ENCODE results near the gene ACTL7B. TPM values are rescaled to one million over a fixed set of nuclear protein-coding genes. Genes with fewer than 3 reads are reported as not detected.
"Not testable (repeated sequence)": the region's sequence is repeated elsewhere in the genome, so short reads cannot be mapped to it uniquely, and the experiment has no call there.

Gene ACTL7B
- total and polyA plus RNA-seq, 8 donors: 0.07 TPM; not detected in 7

DNA sequence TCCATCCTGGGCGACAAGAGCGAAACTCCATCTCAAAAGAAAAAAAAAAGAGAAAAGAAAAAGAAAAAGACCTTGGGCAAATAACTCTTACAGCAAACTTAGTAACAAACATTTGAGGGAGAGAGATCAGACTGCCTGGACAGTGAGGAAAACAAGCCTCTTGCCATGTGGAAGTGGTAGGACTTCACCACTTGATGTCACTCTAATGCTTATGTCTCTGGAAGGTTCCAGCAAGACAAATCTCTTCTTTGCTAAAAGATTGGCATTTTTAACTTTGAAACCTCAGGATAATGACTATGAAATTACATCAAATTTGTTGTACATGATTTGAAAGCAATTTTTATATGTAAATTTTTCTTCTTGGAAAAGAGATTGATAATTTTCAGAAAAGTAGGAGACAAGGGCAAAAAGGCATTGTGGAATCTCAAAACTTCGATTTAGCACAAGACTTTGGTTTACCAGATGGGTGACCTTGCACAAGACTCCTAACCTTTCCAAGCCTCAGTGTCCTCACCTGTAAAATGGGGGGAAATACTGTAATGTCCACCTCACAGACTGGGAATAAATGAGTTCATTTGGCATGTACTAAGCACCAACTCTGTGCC, 5.4 kb downstream of the ACTL7B start:
- TF ChIP-seq, protein P1, sequence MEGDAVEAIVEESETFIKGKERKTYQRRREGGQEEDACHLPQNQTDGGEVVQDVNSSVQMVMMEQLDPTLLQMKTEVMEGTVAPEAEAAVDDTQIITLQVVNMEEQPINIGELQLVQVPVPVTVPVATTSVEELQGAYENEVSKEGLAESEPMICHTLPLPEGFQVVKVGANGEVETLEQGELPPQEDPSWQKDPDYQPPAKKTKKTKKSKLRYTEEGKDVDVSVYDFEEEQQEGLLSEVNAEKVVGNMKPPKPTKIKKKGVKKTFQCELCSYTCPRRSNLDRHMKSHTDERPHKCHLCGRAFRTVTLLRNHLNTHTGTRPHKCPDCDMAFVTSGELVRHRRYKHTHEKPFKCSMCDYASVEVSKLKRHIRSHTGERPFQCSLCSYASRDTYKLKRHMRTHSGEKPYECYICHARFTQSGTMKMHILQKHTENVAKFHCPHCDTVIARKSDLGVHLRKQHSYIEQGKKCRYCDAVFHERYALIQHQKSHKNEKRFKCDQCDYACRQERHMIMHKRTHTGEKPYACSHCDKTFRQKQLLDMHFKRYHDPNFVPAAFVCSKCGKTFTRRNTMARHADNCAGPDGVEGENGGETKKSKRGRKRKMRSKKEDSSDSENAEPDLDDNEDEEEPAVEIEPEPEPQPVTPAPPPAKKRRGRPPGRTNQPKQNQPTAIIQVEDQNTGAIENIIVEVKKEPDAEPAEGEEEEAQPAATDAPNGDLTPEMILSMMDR (IDR thresholded peaks at IDR 0.05): no peak
- H3K4me1 ChIP-seq: no peaks in the 10 kb centered on the region
- ATAC-seq (peak; percentile 84), DNase-seq (peak in 1 of 4 donors; percentile 14)
- no peaks in the 10 kb centered on the region for H3K9me3 ChIP-seq
- no peak overlapping the region for H3K27ac ChIP-seq
- intact Hi-C loops (cut with DNase I): no loop called here
- no peaks in the 10 kb centered on the region for H3K36me3 ChIP-seq
- peaks cover 0 to 4% of the 10 kb centered on the region in 2 donors for H3K27me3 ChIP-seq
- no peak overlapping the region for H3K4me3 ChIP-seq

DNA sequence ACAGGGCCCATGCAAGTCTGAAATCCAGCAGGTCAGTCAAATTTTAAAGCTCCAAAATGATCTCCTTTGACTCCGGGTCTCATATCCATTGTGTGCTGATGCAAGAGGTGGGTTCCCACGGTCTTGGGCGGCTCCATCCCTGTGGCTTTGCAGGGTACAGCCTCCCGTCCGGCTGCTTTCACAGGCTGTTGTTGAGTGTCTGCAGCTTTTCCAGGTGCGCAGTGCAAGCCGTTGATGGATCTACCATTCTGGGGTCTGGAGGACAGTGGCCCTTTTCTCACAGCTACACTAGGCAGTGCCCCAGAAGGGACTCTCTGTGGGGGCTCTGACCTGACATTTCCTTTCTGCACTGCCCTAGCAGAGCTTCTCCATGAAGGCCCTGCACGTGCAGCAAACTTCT, 7.5 kb downstream of the ACTL7B start:
- DNase-seq; H3K9me3 ChIP-seq; H3K36me3 ChIP-seq; H3K4me3 ChIP-seq; H3K27me3 ChIP-seq; intact Hi-C loops (cut with DNase I); H3K27ac ChIP-seq; H3K4me1 ChIP-seq; ATAC-seq: not testable (repeated sequence)

DNA sequence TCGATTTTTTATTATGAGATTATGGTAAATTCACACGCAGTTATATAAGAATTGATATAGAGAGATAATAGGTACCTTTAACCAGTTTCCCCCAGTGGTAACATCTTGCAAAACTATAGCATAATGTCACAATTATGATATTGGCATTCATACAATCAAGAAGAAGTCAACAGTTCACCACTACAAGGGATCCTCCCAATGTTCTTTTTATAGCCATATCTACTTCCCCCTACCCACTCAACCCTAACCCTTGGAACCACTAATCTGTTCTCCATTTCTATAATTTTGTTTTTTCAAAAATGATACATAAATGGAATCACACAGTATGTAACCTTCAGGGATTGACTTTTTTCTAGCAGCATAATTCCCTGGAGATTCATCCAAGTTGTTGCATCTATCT, 9.8 kb downstream of the ACTL7B start:
- H3K36me3 ChIP-seq: no peaks in the 10 kb centered on the region
- H3K4me3 ChIP-seq: no peak overlapping the region
- H3K27ac ChIP-seq: no peak overlapping the region
- TF ChIP-seq, protein P1 (IDR thresholded peaks at IDR 0.05): no peak
- H3K27me3 ChIP-seq: no peaks in the 10 kb centered on the region
- intact Hi-C loops (cut with DNase I): no loop called here
- DNase-seq (no peak), ATAC-seq (no peak)
- no peaks in the 10 kb centered on the region for H3K9me3 ChIP-seq
- peaks cover 0 to 8% of the 10 kb centered on the region in 2 donors for H3K4me1 ChIP-seq

DNA sequence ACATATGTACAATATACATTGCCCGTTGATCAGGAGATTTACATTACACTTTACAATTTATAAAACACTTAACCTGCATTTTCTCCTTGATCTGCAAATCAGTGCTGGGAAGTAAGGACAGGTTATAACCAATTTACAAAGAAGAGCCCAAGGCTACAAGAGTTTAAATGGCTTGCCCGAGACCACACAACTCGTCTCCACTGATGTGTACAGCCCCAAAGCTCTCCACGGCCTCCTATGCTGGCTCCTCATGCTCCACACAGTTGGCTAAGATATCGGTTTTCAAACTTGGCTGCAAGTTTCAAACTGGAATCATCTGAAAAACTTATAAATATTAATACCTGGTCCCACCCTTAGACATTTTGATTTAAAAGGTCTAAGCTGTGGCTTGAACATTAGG, 10.3 kb downstream of the ACTL7B start:
- DNase-seq (no peak), ATAC-seq (no peak)
- Histone ChIP-seq H3K9me3 (no peaks in the 10 kb centered on the region), H3K36me3 (no peaks in the 10 kb centered on the region), H3K27ac (no peak overlapping the region), H3K27me3 (no peaks in the 10 kb centered on the region), H3K4me1 (peaks cover 0 to 8% of the 10 kb centered on the region in 2 donors), H3K4me3 (no peak overlapping the region)
- TF ChIP-seq, protein P1 (IDR thresholded peaks at IDR 0.05): no peak
- intact Hi-C loops (cut with DNase I): no loop called here

DNA sequence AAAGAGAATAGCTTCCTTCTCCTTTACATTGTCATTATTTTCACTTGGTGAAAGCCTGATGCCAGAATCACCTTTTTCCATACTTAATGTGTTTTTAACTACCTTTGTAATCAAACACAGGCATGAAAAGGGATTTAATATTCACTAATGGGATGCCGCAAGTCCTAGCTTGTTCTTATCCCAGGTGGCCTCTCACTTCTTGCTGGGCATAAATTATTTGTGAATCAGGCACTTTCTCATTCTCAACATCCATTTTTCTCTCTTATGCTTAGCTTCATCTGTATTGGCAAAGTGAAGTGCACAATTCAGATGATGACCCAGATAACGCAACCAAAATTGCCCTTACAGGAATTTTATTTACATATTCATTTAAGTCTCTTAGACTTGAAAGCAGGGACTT, 10.9 kb downstream of the ACTL7B start:
- H3K27ac ChIP-seq: no peak overlapping the region
- no peaks in the 10 kb centered on the region for H3K36me3 ChIP-seq
- DNase-seq (no peak), ATAC-seq (no peak)
- intact Hi-C loops (cut with DNase I): no loop called here
- no peaks in the 10 kb centered on the region for H3K9me3 ChIP-seq
- no peaks in the 10 kb centered on the region for H3K27me3 ChIP-seq
- no peak overlapping the region for H3K4me3 ChIP-seq
- TF ChIP-seq, protein P1 (IDR thresholded peaks at IDR 0.05): no peak
- peaks cover 0 to 8% of the 10 kb centered on the region in 2 donors for H3K4me1 ChIP-seq

DNA sequence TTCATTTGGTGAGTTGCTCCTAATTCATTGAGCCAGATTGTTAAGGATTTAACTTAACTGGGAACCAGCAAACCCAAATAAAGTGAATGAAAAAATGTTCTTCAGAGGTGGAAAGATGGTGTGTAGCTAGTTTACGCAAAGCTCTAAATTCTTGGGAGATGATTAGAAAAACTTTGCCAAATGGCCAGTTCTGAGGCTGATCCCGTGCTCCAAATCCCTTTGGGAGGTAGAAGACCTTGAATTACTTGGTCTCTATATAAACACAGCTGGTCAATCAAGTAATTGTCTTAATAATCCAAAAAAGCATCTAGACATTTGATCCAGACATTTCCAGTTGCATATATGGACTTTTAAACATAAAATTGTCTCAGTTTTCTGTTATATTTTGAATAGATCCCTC, 11.4 kb downstream of the ACTL7B start:
- Histone ChIP-seq H3K27ac (no peak overlapping the region), H3K4me1 (peaks cover 0 to 8% of the 10 kb centered on the region in 2 donors), H3K36me3 (no peaks in the 10 kb centered on the region), H3K4me3 (no peak overlapping the region), H3K27me3 (no peaks in the 10 kb centered on the region), H3K9me3 (no peaks in the 10 kb centered on the region)
- TF ChIP-seq, protein P1 (IDR thresholded peaks at IDR 0.05): no peak
- ATAC-seq (no peak), DNase-seq (no peak)
- intact Hi-C loops (cut with DNase I): no loop called here

Measured in left lung (tissue), 10 donors.